GM21619 (cell line): Measurements from ENCODE around the gene TMEM87B.
A peak's percentile ranks its signal among the peaks of the same experiment; 100 is the strongest.
"Not testable (repeated sequence)": the region's sequence is repeated elsewhere in the genome, so short reads cannot be mapped to it uniquely, and the experiment has no call there.

Source experiments
- ATAC-seq: cut with Tn5 transposase; IDR thresholded peaks from one replicate; pipeline ENCODE4 v1.9.1; 2021; ENCODE audit not compliant: unreplicated experiment

TMEM87B gene

GRCh38 chr2:112065486-112065885 is 10.4 kb downstream of the TMEM87B start:
- no peak for ATAC-seq

GRCh38 chr2:112065966-112066365 is 10.9 kb downstream of the TMEM87B start:
- peak; percentile 56 for ATAC-seq

GRCh38 chr2:112069794-112070193 is 14.7 kb downstream of the TMEM87B start:
- ATAC-seq, result not testable (repeated sequence)

- no peak for ATAC-seq
These were observed 18.8 kb downstream of the TMEM87B start for GRCh38 chr2:112073875-112074274.

- no peak for ATAC-seq
These were observed 19.4 kb downstream of the TMEM87B start for GRCh38 chr2:112074506-112074905.

- no peak for ATAC-seq
These were observed 20.6 kb downstream of the TMEM87B start for GRCh38 chr2:112075490-112076260.

- no peak for ATAC-seq
These were observed 22.7 kb downstream of the TMEM87B start for GRCh38 chr2:112077814-112078213.

- no peak for ATAC-seq
These were observed 26.2 kb downstream of the TMEM87B start for GRCh38 chr2:112081262-112081661.

GRCh38 chr2:112084689-112085374 is 29.8 kb downstream of the TMEM87B start:
- no peak for ATAC-seq

GRCh38 chr2:112085375-112085730 is 30.3 kb downstream of the TMEM87B start:
- no peak for ATAC-seq

GRCh38 chr2:112085916-112086669 is 31.0 kb downstream of the TMEM87B start:
- ATAC-seq, result no peak

- ATAC-seq, result peak; percentile 81
These were observed 32.4 kb downstream of the TMEM87B start for GRCh38 chr2:112087346-112088020.

- ATAC-seq, result no peak
These were observed 34.3 kb downstream of the TMEM87B start for GRCh38 chr2:112089375-112089774.

- ATAC-seq, result no peak
These were observed 37.4 kb downstream of the TMEM87B start for GRCh38 chr2:112092286-112093041.

- ATAC-seq, result no peak
These were observed 38.1 kb downstream of the TMEM87B start for GRCh38 chr2:112093216-112093615.

- no peak for ATAC-seq
These were observed 40.6 kb downstream of the TMEM87B start for GRCh38 chr2:112095681-112096080.

GRCh38 chr2:112096098-112096497 is 41.0 kb downstream of the TMEM87B start:
- ATAC-seq, result no peak

GRCh38 chr2:112108178-112108832 is 53.2 kb downstream of the TMEM87B start:
- no peak for ATAC-seq

GRCh38 chr2:112109278-112109677 is 54.2 kb downstream of the TMEM87B start:
- ATAC-seq, result no peak

GRCh38 chr2:112110966-112111365 is 55.9 kb downstream of the TMEM87B start:
- no peak for ATAC-seq
